ENCODE data around the gene MB.
A peak's percentile ranks its signal among the peaks of the same experiment; 100 is the strongest.

Gene MB

GRCh38 chr22:35592418-35592967, 24.6 kb downstream of the MB start:
- DNase-seq = no peak

GRCh38 chr22:35591714-35592417, 25.3 kb downstream of the MB start:
- DNase-seq = no peak

- DNase-seq = no peak
These were observed 26.4 kb downstream of the MB start for GRCh38 chr22:35590634-35591295.

GRCh38 chr22:35589756-35590093, 27.4 kb downstream of the MB start:
- DNase-seq = no peak

- no peak for DNase-seq
These were observed 27.9 kb downstream of the MB start for GRCh38 chr22:35589071-35589755.

- DNase-seq = no peak
These were observed 29.2 kb downstream of the MB start for GRCh38 chr22:35587896-35588295.

- DNase-seq = no peak
These were observed 29.7 kb downstream of the MB start for GRCh38 chr22:35587447-35587870.

GRCh38 chr22:35586771-35587170, 30.4 kb downstream of the MB start:
- DNase-seq = no peak

GRCh38 chr22:35582861-35583670, 34.1 kb downstream of the MB start:
- DNase-seq = peak; percentile 59

- no peak for DNase-seq
These were observed 34.8 kb downstream of the MB start for GRCh38 chr22:35582218-35582860.

- DNase-seq = no peak
These were observed 36.1 kb downstream of the MB start for GRCh38 chr22:35581023-35581413.

GRCh38 chr22:35580351-35581022, 36.6 kb downstream of the MB start:
- DNase-seq = no peak

- no peak for DNase-seq
These were observed 38.1 kb downstream of the MB start for GRCh38 chr22:35578836-35579575.

GRCh38 chr22:35577799-35578659, 39.1 kb downstream of the MB start:
- DNase-seq = no peak

- DNase-seq = no peak
These were observed 40.5 kb downstream of the MB start for GRCh38 chr22:35576671-35577070.

- DNase-seq = no peak
These were observed 41.9 kb downstream of the MB start for GRCh38 chr22:35575116-35575748.

- no peak for DNase-seq
These were observed 44.6 kb downstream of the MB start for GRCh38 chr22:35572556-35572955.

- no peak for DNase-seq
These were observed 46.4 kb downstream of the MB start for GRCh38 chr22:35570686-35571194.

- no peak for DNase-seq
These were observed 47.2 kb downstream of the MB start for GRCh38 chr22:35569916-35570315.
